H1 (cell line): ENCODE results near the gene GPRIN3. TPM values are rescaled to one million over a fixed set of nuclear protein-coding genes. Genes with fewer than 3 reads are reported as not detected.

Experiments
- CEBPB ChIP-seq: IDR thresholded peaks from 2 replicates; pipeline ENCODE4 v1.6.1; 2012; ENCODE audit warnings: low read depth, low read length
- CHD2 ChIP-seq: IDR thresholded peaks from 2 replicates; pipeline ENCODE4 v1.6.1; 2012; ENCODE audit warnings: low read length, improper control_type of control experiment
- CTBP2 ChIP-seq: IDR thresholded peaks from 2 replicates; pipeline ENCODE4 v1.7.0; 2011; ENCODE audit warnings: borderline replicate concordance, mild to moderate bottlenecking, moderate library complexity, mixed read lengths, low read length; ENCODE audit not compliant: insufficient read depth, insufficient read length
- FOSL1 ChIP-seq: IDR thresholded peaks from 2 replicates; pipeline ENCODE4 v1.6.1; 2011; ENCODE audit warnings: mild to moderate bottlenecking, low read depth, low read length, moderate library complexity; ENCODE audit not compliant: insufficient read depth
- JUN ChIP-seq: IDR thresholded peaks from 2 replicates; pipeline ENCODE4 v1.6.1; 2011; ENCODE audit warnings: low read depth, mild to moderate bottlenecking, improper control_type of control experiment, low read length
- polyA plus RNA-seq, 7 experiments: library from polyadenylated mRNA; depleted of rRNA in 3 of 7; stranded (reverse) in 5 of 7; unstranded in 2 of 7; fragments of >200 nt in 5 of 7; fragments of 200-250 nt in 2 of 7; gene quantifications; 1 replicate in 5 of 7; 2 replicates in 1 of 7; 4 replicates in 1 of 7; pipeline versions ENCODE4 v1.2.1 to v1.2.3, GENCODE V29; 2011 to 2013; ENCODE audit warnings: missing spikeins in 2 of 7, mixed read lengths in 2 of 7
- total RNA-seq: library from RNA; stranded (reverse); fragmentation: NEBNext Ultra II Directional; extraction: Animal tissue kit (Norgen Biotek cat#: 25700); gene quantifications from 2 replicates; pipeline ENCODE4 v1.2.1, GENCODE V29; 2021

The GPRIN3 gene
- total and polyA plus RNA-seq, 2 of the 8 experiments (the other 6 are each of a cell fraction or from before 2014, with no cell fraction given): 0.17 to 1.4 TPM

DNA sequence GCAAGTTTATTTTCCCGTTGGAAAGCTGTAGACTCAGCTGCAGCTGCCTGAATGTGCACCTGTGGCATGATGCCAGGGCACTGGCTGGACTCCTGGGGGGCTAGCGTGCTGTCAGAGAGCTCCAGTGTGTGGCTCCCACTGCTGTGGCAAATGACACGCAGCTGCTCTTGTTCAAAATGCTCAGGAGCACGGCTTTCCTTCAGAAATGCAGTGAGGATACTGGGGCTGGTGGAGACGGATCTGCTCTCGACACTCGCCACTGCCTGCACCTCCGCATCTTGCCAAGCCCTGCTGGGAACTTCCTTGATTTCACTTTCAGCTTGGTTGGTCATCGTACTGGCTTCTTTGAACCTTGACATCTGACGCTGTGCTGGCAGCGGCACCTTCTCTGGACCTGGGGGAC lies 58.7 kb downstream of the GPRIN3 start (continued):
- TF ChIP-seq CEBPB (no peak), FOSL1 (no peak), CTBP2 (no peak), CHD2 (no peak), JUN (no peak)
